Choroid plexus epithelial cell (primary cell): ENCODE results near the gene FAM20A.
"Not testable (repeated sequence)": the region's sequence is repeated elsewhere in the genome, so short reads cannot be mapped to it uniquely, and the experiment has no call there.

Source experiments
- DNase-seq: peaks from one replicate; pipeline ENCODE4 v3.0.0-alpha.2; 2010; ENCODE audit warnings: low read depth
- H3K4me3 ChIP-seq: 2 replicates; pipeline ENCODE4 v1.5.1; 2011; ENCODE audit warnings: low read depth, mild to moderate bottlenecking, control low read depth, low read length, moderate library complexity
- CTCF ChIP-seq: conservative IDR thresholded peaks from 2 replicates; pipeline ENCODE4 v1.5.1; 2011; ENCODE audit warnings: low read depth, mild to moderate bottlenecking, control low read depth, inconsistent platforms, low read length, moderate library complexity

The FAM20A gene

GRCh38 chr17:68527314-68527713 is 73.9 kb downstream of the FAM20A start:
- TF ChIP-seq CTCF = no peak
- H3K4me3 ChIP-seq = no peak overlapping the region
- DNase-seq = no peak

- no peak for DNase-seq
- H3K4me3 ChIP-seq = no peak overlapping the region
- no peak for TF ChIP-seq CTCF
Observed at GRCh38 chr17:68526548-68526947, 74.6 kb downstream of the FAM20A start.

GRCh38 chr17:68522266-68522665 is 78.9 kb downstream of the FAM20A start:
- no peak for DNase-seq
- no peak for TF ChIP-seq CTCF
- no peak overlapping the region for H3K4me3 ChIP-seq

- peak; percentile 59 for DNase-seq
- TF ChIP-seq CTCF = no peak
- H3K4me3 ChIP-seq = no peak overlapping the region
Observed at GRCh38 chr17:68519911-68520310, 81.3 kb downstream of the FAM20A start.

- H3K4me3 ChIP-seq = not testable (repeated sequence)
Observed at GRCh38 chr17:68519051-68519450, 82.1 kb downstream of the FAM20A start.

GRCh38 chr17:68518063-68518815 is 82.9 kb downstream of the FAM20A start:
- no peak overlapping the region for H3K4me3 ChIP-seq
- TF ChIP-seq CTCF = no peak
- DNase-seq = no peak

More at GRCh38 chr17:68519051-68519450, 82.1 kb downstream of the FAM20A start:
- DNase-seq = not testable (repeated sequence)

- not testable (repeated sequence) for DNase-seq, H3K4me3 ChIP-seq
Observed at GRCh38 chr17:68517605-68518004, 83.6 kb downstream of the FAM20A start.

- TF ChIP-seq CTCF = no peak
- peak; percentile 32 for DNase-seq
- H3K4me3 ChIP-seq = no peak overlapping the region
Observed at GRCh38 chr17:68516732-68517131, 84.4 kb downstream of the FAM20A start.
